Measurements from ENCODE around the gene KIF5A.
A peak's percentile ranks its signal among the peaks of the same experiment; 100 is the strongest.
"Not testable (repeated sequence)": the region's sequence is repeated elsewhere in the genome, so short reads cannot be mapped to it uniquely, and the experiment has no call there.

The KIF5A gene

DNA sequence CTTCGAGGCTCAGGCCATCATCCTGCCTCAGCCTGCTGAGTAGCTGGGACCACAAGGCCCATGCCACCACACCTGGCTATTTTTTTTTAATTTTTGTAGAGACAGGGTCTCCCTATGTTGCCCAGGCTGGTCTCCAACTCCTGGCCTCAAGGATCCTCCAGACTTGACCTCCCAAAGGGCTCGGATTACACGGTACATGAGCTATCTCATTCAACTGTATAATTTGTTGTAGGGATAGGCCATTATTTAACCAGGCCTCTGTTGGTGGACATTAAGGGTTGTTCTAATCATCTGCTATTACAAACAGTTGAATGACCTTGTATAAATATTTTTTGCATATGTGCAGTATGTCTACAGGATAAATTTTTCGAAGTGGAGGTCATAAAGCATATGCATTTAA is 9.0 kb downstream of the KIF5A start:
- DNase-seq, result no peak

DNA sequence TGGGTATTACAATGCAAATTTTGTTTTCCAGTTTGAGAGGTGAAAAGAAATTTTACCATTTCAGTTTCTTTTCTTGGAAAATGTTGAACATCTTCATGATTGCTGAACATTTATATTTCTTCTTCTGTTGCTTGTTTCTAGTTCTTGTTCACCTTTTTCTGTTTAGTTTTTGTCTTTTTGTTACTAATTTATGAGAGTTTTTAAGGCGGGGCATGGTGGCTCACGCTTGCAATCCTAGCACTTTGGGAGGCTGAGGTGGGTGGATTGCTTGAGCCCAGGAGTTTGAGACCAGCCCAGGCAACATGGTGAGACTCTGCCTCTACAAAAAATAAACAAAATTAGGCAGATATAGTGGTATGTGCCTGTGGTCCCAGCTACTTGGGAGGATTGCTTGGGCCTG is 10.7 kb downstream of the KIF5A start:
- no peak for DNase-seq

DNA sequence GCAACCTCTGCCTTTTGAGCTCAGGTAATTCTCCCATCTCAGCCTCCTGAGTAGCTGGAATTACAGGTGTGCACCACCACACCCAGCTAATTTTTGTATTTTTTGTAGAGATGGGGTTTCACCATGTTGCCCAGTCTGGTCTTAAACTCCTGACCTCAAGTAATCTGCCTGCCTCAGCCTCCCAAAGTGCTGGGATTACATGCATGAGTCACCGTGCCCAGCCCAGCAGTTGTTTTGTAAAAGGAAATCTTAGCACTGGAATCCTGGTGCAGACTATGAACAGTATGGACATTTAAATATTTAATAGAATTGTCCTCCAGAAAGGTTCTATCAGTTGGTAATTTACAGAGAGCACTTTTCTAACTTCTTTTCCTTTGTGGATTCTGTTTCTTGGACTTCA is 11.3 kb downstream of the KIF5A start:
- DNase-seq, result not testable (repeated sequence)

DNA sequence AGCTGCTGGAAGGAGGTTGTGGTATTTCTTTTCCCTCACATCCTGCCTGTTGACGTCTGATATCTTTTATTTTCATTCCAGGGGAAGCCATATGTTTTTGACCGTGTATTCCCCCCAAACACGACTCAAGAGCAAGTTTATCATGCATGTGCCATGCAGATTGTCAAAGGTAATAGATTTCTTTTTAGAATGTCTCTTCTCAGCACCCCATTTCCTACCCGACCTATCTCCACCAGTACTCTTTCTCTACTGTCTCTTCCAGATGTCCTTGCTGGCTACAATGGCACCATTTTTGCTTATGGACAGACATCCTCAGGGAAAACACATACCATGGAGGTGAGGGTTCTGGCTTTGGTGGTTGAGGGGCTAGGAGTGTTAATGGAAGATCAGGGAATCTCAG is 13.5 kb downstream of the KIF5A start:
- DNase-seq, result no peak

DNA sequence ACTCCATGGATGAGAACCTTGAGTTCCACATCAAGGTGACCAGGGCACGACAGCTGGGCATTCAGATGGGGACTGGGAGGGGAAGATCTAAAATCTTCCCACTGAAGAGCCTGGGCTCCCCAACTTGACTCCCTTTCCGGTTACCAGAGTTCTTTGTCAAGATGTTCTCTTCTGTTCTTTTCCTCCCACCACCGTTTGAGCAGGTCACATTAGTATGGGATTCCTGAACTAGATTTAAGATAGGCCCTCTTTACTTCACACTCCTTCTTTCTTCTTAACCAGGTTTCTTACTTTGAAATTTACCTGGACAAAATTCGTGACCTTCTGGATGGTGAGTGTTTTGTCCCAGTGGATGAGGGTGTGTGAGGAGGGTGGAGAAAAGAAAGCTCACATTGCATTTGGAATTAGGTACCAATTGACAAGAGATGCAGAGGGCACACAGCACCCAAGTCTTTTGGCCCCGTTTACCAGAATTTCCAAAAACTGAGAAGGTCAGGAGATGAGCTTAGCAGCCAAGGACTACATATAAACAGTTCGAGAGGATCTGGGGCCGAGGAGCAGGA is 14.4 kb downstream of the KIF5A start:
- no peak for DNase-seq

DNA sequence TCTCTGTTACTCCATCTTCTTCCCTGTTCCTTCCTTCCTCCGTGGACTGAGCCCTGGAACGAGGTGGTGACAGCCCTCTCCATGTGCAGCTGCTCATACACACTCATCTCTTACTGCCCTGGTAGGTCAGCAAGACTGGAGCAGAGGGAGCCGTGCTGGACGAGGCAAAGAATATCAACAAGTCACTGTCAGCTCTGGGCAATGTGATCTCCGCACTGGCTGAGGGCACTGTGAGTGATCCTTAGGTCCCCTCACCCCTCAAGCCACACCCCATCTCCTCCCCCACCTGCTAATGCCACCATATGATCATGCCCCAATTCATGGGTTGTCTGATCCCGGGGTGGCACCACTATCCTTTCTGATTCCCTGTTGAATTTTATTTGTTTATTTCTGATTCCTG is 19.0 kb downstream of the KIF5A start:
- DNase-seq, result no peak

DNA sequence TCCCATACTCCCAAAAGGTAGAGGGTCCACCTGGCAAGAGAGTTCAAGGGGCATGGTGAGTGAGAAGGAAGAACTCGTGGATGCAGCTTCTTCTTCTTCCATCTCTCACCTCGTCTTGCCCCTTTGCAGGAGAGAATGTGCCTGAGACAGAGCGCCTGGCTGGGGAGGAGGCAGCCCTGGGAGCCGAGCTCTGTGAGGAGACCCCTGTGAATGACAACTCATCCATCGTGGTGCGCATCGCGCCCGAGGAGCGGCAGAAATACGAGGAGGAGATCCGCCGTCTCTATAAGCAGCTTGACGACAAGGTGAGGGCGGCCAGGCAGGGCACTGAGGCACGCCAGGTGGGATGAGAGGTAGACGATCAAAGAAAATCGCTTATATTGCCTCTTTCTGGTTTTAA is 20.0 kb downstream of the KIF5A start:
- DNase-seq, result no peak

DNA sequence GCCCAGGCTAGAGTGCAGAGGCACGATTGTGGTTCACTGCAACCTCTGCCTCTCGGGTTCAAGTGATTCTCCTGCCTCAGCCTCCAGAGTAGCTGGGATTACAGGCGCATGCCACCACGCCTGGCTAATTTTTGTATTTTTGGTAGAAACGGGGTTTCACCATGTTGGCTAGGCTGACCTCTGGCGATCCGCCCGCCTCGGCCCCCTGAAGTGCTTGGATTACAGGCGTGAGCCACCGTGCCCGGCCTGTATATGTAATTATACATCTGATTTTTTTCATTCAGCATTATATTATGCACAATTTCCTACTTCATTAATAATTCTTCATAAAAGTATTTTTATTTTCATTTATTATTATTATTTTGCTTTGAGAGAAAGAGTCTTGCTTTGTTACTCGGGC is 20.6 kb downstream of the KIF5A start:
- not testable (repeated sequence) for DNase-seq

DNA sequence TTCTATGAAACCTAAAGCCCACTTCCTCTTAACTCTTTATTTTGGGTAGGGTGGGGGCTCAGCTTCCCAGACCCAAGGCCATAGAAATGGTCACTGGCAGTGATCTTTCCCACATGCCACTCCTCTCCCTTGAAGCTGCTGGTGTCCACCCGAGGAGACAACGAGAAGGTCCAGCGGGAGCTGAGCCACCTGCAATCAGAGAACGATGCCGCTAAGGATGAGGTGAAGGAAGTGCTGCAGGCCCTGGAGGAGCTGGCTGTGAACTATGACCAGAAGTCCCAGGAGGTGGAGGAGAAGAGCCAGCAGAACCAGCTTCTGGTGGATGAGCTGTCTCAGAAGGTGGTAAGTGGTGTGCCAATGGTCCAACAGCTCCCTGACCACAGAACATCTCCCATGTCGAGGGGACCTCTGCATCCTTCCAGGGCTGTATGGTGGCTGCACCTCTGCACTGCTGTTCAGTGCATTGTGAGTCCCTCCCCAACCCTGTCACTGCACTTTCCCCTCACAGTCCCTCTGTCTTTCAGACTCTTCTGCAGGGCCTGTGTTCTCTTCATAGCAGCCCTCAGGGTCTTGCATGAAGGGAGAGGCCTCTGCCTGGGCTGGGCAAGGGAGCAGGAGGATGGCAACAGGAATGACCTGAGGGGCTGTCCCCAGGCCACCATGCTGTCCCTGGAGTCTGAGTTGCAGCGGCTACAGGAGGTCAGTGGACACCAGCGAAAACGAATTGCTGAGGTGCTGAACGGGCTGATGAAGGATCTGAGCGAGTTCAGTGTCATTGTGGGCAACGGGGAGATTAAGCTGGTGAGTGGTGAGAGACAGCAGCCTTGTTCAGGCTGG is 22.3 kb downstream of the KIF5A start:
- no peak for DNase-seq

DNA sequence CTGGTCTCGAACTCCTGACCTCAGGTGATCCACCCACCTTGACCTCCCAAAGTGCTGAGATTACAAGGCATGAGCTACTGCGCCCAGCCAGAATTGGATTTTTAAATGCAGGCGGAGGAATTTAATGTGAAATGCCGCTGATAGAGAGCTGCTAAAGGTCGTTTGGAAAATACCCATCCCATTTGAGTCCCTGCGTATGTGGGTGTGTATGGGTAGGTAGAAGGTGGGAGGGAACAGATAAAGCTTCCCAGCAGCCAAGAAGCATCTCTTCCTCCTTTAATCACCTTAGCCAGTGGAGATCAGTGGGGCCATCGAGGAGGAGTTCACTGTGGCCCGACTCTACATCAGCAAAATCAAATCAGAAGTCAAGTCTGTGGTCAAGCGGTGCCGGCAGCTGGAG is 25.0 kb downstream of the KIF5A start:
- no peak for DNase-seq

DNA sequence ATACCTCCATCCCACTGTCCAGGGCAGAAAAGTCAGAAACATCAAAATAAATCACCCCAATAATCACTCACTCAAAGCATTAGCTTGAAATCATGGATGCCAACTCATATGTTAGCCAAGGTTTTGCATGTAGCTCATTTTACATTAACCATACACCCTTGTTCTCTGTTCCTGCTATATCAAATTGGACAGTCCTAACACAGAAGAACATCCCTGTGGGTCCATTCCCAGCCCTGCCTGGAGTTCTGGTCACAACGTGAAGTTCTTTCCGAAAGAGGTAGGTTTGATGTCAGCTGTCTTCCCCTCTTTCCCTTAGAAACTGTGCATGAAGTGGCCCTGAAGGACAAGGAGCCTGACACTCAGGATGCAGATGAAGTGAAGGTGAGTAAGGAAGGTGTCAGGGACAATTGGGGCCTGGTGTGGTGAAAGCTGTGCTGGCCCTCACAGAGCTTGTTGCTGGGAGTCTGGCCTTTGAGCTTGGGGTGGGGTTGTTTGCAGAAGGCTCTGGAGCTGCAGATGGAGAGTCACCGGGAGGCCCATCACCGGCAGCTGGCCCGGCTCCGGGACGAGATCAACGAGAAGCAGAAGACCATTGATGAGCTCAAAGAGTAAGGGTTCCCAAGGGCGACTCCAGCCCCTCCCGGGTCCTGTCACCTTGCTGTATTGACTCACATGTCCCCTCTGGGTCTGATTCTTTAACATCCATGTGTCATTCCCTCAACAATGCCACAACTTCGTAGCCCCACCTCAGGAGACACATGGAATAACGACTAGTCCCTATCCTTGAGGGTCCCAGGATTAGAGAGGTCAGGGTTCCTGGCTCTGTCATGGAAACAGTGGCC is 26.1 kb downstream of the KIF5A start:
- no peak for DNase-seq

DNA sequence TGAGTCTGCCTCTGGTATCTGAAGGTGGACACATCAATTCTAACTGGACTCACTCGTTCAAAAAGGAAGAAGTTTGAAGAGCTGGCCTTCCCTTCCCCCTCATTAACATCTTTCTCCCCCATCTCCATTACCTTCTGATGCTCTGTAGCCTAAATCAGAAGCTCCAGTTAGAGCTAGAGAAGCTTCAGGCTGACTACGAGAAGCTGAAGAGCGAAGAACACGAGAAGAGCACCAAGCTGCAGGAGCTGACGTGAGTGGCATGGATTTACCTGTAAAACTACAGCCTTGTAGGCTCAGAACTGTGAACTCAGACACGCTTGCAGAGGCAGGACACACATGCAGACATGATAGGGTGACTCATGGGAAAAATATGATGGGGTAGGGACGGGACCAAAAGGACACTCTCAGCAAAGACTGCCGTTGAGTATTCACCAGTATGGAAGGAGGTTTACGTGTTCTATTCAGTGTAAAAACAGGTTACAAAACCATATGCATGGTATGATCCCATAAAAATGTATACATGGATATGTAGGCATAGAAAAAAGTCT is 26.8 kb downstream of the KIF5A start:
- DNase-seq, result no peak

DNA sequence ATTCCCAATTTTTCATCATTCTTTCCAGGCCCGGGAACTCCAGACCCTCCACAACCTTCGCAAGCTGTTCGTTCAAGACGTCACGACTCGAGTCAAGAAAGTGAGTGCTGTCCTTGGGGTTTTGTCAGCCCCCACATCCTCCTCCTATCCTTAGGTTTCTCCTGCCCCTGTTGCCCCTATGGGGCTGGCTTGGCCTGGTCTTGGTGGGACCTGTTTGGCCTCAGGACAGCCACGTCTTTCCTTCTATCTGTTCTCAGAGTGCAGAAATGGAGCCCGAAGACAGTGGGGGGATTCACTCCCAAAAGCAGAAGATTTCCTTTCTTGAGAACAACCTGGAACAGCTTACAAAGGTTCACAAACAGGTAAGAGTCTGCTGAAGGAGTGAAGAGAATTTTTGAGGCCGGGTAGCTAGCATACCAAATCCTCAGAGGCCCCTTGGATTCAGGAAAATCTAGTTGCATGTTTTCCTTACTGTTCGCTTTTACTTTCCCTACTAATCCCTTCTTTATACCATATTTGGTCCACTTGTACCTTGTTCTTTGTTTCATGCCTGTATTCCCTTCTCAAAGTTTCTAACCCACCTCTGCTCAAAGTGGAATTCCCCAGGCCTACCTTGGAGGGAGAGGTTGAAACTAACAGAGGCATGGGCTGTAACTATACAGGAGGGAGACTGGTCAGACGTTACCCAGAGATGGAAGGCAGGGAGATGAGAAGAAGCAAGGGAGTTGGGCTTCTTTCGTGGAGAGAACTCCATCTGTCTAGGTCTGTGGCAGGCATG is 28.3 kb downstream of the KIF5A start:
- no peak for DNase-seq

DNA sequence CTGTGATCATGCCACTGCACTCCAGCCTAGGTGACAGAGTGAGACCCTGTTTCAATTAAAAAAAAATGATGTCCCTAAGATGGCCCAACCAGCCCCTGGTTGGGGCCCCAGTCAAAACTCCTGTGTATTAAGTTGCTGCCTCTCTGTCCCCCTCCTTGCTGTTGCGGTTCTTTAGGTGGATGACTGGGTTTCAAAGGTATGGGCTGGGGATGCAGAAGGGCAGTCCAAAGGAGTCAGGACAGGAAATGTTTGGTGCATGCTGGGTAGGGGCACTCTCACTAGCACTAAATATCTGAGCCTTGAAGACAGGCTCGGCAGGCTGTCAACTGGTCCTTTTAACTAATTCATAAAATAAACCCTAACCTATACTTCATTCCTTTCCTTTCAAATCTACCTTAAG is 29.2 kb downstream of the KIF5A start:
- no peak for DNase-seq

DNA sequence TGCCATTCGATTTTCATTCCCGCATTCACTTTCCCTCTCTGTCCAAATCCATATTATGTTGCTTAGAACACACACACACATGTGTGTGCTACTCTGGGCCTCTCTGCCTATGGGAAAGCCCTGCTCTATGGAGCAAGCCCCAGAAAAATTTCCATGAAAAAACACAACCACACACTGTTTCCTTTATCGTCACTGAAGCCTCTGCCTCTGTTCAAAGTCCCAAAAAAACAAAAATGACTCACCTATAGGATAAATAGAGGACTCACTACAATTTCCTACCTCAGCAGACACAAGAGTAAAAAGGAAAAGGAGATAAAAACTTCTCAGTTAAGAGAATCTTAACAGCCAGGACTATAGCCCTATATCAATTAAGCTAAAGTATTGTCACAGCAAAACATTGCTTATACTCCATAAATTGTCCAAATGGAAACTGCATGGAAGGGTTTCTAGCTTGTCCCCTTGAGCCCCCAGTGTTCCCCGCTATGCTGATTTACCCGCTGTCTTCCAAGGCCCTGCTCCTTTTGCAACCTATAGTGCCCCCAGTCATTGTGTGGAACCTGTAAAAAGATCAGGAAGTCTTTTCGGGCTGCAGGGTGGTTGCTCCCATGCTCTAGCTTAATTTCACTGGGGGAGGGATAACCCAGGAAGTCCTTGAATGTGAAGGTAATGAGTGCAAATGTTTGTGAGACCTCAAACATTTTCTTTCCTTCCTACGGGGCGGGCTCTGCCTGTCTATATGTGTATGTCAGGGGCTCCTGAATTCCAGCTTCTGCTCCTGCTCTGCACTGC is 30.0 kb downstream of the KIF5A start:
- no peak for DNase-seq

DNA sequence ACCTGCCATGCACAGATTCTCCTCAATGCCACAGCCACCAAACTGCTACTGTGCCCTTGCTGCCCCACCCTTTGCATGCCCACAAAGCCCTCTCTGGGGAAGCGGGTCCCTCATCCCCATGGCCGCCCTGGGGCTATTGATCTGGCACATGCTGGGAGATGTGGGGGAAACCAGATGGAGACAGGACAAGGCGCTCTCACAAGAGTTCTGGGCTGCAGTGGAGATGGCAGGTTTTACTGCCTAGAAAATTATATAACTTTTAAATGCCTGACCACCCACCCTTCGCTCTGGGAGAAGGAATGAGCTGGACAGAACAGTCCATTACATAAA is 30.6 kb downstream of the KIF5A start:
- no peak for DNase-seq

DNA sequence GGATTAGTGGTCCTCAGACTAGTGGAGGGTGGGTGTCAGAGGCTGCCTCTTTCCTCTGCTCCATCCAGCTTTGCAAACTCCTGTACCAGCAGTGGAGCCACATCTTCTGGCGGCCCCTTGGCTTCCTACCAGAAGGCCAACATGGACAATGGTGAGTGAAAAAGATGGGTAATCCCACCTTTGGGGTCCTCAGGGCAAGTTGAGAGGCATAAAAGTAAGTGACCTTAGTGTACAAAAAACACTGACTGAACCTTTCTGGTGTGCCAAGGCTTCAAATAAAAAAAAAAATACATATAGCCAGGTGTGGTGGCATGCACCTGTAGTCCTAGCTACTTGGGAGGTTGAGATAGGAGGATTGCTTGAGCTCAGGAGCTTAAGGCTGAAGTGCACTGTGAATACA is 32.0 kb downstream of the KIF5A start:
- no peak for DNase-seq

DNA sequence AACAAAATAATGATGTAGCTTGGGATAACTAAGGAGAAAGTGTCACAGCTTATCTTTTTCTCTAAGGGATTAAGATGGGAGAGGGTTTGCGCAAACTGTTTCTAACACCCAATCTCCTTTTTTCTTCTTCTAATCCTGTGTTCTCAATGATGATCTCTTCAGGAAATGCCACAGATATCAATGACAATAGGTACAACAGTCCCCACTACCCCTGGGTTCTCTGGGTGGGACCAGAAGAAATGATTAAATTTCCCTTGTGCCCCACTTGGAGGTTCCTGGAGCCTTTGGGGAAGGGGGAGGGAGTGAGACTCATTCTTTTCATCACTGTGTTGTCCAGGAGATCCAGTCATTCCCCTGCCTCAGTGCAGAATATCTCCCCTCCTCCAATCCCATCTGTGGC is 32.6 kb downstream of the KIF5A start:
- no peak for DNase-seq

DNA sequence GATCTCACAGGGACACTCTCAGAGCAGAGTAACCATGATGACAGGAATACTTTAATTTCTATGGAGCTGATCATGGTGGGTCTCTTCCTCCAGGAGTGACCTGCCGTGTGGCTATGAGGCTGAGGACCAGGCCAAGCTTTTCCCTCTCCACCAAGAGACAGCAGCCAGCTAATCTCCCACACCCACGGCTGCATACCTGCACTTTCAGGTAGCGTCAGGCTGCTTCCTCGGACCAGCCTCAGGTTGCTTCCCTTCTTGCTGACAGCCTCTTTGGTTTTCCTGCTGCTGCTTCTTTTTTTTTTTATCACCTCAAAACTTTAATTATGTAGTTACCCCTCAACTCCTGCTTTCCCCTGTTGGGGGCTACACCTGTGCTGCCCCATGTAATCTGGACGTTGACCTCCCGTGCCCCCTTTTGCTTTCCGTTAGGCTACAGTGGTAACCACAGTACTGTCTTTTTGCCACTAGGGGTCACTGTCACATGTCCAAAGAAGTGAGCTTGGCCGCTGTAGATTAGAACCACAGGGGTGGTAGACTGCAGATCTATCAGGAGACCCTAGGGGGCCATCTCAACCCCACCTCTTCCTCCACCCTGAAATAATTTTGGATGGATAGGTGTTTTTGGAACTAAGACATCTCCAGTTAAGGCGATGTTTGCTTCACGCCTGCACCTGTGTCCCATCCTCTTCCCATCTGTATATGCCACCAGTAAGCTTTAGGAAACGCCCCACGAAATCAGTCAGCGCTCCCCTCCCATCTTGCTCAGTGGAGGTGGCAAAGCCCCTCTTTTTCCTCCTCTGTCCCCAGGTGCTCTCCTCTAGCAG is 33.4 kb downstream of the KIF5A start:
- DNase-seq, result peak; percentile 52

DNA sequence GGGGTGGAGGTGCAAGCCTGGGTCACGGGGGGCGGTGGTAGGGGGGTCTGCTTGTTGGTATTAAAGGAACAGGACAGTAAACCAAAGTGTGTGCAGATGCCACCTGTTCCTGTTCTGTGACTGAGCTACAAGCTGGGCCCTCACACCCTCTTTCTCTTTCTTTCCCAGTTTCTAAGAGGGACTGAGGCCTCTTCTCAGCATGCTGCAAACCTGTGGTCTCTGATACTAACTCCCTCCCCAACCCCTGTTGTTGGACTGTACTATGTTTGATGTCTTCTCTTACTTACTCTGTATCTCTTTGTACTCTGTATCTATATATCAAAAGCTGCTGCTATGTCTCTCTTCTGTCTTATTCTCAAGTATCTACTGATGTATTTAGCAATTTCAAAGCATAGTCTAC is 34.2 kb downstream of the KIF5A start:
- no peak for DNase-seq

DNA sequence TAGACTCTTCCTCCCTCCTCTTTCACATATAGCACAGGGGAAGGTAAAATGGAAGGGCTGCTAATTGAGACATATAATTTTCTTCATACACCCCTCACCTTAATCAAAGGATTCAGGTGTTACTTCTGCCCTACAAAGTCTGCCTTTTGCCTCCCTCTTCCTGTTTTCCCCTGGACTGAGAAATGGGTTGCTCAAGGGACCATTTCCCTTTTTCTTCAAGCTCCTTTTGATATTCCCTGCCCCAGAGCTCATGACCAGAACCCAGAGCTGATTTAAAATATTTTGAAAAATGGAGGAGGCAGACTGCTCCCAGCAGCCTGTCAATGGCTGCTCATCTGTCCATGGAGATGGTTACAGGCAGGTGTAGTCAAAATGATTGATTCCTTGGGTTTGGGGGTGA is 34.8 kb downstream of the KIF5A start:
- DNase-seq, result no peak
